HepG2 (cell line): ENCODE data around the gene RAC3.

ENCODE experiments used
- BRCA1 ChIP-seq: sonication (generic); formaldehyde crosslinking; IDR thresholded peaks from 2 replicates; pipeline ENCODE4 v1.4.0; 2020; ENCODE audit warnings: missing genetic modification reagents
- CTCF ChIP-seq: sonication (generic); formaldehyde crosslinking; IDR thresholded peaks from 2 replicates; pipeline ENCODE4 v1.5.0; 2020; ENCODE audit warnings: mild to moderate bottlenecking, missing genetic modification reagents, moderate library complexity
- FOXK2 ChIP-seq: fragments of 450-650 bp; IDR thresholded peaks from 2 replicates; pipeline ENCODE4 v1.6.1; 2016
- SMAD9 ChIP-seq: sonication (generic); formaldehyde crosslinking; IDR thresholded peaks from 2 replicates; pipeline ENCODE4 v1.5.1; 2020; ENCODE audit warnings: mild to moderate bottlenecking, missing genetic modification reagents
- ZNF557 ChIP-seq: sonication (generic); formaldehyde crosslinking; IDR thresholded peaks from 2 replicates; pipeline ENCODE4 v1.4.0; 2020; ENCODE audit warnings: missing genetic modification reagents

GRCh38 chr17:82014432-82014831, 17.0 kb upstream of the RAC3 start:
- TF ChIP-seq FOXK2 (no peak), BRCA1 (no peak), CTCF (CRISPR knock-in tag) (no peak), ZNF557 (no peak), SMAD9 (CRISPR knock-in tag) (no peak)
